BJ (cell line): Measurements from ENCODE around the gene ASPHD1. TPM values are rescaled to one million over a fixed set of nuclear protein-coding genes. Genes with fewer than 3 reads are reported as not detected.

ENCODE experiments used
- CTCF ChIA-PET: fragments of 350-600 bp; formaldehyde crosslinking; extraction: SDS; loops from one replicate; lab custom pipeline; 2021; ENCODE audit warnings: antibody characterized with exemption, inconsistent platforms; lab: Yijun Ruan, JAX
- POLR2A ChIA-PET: fragments of 300-600 bp; sonication (Branson Sonifier 250); formaldehyde crosslinking; extraction: SDS; loops from one replicate; lab custom pipeline; 2021; ENCODE audit warnings: antibody characterized with exemption; lab: Charles Lee
- DNase-seq: peaks from one replicate; pipeline ENCODE4 v3.0.0-alpha.2; 2011; ENCODE audit warnings: low read depth
- H3K27me3 ChIP-seq: 2 replicates; pipeline ENCODE4 v1.6.0; 2011; ENCODE audit warnings: low read length; ENCODE audit not compliant: control insufficient read depth, insufficient read depth
- H3K36me3 ChIP-seq: 2 replicates; pipeline ENCODE4 v1.5.1; 2011; ENCODE audit warnings: low read length; ENCODE audit not compliant: control insufficient read depth, insufficient read depth
- H3K4me3 ChIP-seq: 2 replicates; pipeline ENCODE4 v1.5.1; 2011; ENCODE audit warnings: low read depth, mild to moderate bottlenecking, control low read depth, low read length
- polyA plus RNA-seq: library from polyadenylated mRNA; depleted of rRNA; stranded (reverse); fragments of >200 nt; gene quantifications from 2 replicates; pipeline ENCODE4 v1.2.3, GENCODE V29; 2011
- TF ChIP-seq, protein P1 (sequence below): IDR thresholded peaks from 2 replicates; pipeline ENCODE4 v1.5.1; 2011; ENCODE audit warnings: low read depth, mild to moderate bottlenecking, control low read depth, inconsistent platforms, low read length, moderate library complexity; ENCODE audit not compliant: insufficient read depth

Gene ASPHD1
- polyA plus RNA-seq, 1 experiment = 6.9 TPM

DNA sequence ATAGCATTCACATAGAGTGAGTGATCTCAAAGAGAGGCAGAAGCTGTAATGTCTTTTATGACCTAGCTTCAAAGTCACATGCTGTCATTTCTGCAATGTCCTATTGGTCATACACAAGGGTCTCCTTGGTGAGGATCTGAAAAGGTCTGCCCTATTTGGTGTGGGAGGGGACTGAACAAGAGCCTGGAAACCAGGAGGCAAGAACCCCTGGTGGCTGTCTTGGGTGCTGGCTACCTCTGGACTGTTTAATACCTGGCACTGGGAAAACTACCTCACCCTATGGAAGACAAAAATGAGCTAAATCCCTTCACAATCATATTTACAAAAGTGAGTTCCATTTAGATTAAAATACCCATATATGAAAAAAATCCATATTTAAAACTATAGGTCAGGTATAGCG lies 16.7 kb downstream of the ASPHD1 start:
- Histone ChIP-seq H3K4me3 (no peak overlapping the region), H3K27me3 (no peaks in the 10 kb centered on the region), H3K36me3 (peaks cover 1% of the 10 kb centered on the region; the same call in 1 of the 2 replicates)
- ChIA-PET POLR2A (no interaction called here), CTCF (interaction anchor here (1.4 to 2.3 kb wide), 2 partner anchors 9 to 11 kb away, joined by 3 to 14 read pairs; partner anchors contain the start of gene KCTD13)
- no peak for DNase-seq
- TF ChIP-seq, protein P1, sequence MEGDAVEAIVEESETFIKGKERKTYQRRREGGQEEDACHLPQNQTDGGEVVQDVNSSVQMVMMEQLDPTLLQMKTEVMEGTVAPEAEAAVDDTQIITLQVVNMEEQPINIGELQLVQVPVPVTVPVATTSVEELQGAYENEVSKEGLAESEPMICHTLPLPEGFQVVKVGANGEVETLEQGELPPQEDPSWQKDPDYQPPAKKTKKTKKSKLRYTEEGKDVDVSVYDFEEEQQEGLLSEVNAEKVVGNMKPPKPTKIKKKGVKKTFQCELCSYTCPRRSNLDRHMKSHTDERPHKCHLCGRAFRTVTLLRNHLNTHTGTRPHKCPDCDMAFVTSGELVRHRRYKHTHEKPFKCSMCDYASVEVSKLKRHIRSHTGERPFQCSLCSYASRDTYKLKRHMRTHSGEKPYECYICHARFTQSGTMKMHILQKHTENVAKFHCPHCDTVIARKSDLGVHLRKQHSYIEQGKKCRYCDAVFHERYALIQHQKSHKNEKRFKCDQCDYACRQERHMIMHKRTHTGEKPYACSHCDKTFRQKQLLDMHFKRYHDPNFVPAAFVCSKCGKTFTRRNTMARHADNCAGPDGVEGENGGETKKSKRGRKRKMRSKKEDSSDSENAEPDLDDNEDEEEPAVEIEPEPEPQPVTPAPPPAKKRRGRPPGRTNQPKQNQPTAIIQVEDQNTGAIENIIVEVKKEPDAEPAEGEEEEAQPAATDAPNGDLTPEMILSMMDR = no peak

DNA sequence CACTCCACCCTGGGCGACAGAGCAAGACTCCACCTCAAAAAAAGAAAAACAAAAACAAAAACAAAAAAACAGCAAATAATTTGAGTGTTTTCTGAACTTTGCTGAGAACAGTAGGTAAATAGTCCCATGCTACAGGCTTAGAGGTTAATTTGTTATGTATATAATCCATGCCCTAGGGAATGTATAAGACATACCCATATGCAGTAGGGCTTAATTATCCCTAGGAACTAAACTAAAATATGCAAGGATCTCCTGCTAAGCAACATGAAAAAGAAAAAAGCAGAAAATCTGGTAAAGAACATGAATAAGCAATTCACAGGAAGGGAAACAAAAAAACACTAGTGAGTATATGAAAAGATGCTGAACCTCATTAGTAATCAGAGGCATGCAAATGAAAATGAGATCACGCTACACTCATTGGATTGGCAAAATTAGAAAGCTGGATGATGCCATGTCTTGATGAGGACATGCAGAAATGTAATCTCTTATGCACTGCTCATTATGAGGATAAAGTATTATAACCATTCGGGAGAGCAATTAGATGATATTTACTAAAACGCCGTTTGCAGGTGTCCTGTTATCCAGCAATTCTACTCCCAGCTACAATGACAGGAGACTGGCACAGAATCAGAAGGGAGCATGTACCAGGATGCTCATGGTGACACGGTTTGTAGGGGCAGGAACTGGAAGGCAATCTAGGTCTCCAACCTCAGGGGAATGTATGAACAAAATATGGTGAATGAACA lies 20.2 kb downstream of the ASPHD1 start:
- H3K36me3 ChIP-seq = no peaks in the 10 kb centered on the region; the same call in 1 of the 2 replicates
- no peak for DNase-seq
- H3K4me3 ChIP-seq = no peak overlapping the region
- TF ChIP-seq, protein P1 = no peak
- ChIA-PET POLR2A (no interaction called here), CTCF (interaction anchor here (0.6 kb wide), 1 partner anchor 228 kb away, joined by 3 read pairs; no protein-coding TSS in a partner anchor)
- H3K27me3 ChIP-seq = no peaks in the 10 kb centered on the region

DNA sequence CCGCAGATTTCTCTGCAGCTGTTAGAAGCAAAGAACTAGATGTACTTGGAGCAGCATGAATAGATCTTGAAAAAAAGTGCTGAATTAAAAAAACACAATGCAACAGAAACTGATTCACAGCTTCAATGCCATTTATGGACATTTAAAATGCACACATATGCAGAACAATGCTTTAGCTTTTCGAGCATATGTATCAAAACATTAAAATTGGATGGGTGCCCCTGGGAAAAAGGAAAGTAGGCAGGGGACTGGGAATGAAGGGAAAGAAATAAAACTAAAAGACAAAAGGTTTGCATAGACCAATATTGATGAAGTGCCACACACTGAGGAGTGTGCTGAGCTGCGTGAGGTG lies 20.7 kb downstream of the ASPHD1 start:
- no peak for DNase-seq
- no peaks in the 10 kb centered on the region; the same call in 1 of the 2 replicates for H3K36me3 ChIP-seq
- no peaks in the 10 kb centered on the region for H3K27me3 ChIP-seq
- ChIA-PET POLR2A (no interaction called here), CTCF (interaction anchor here (0.6 kb wide), 1 partner anchor 229 kb away, joined by 3 read pairs; no protein-coding TSS in a partner anchor)
- TF ChIP-seq, protein P1 = no peak
- H3K4me3 ChIP-seq = no peak overlapping the region

DNA sequence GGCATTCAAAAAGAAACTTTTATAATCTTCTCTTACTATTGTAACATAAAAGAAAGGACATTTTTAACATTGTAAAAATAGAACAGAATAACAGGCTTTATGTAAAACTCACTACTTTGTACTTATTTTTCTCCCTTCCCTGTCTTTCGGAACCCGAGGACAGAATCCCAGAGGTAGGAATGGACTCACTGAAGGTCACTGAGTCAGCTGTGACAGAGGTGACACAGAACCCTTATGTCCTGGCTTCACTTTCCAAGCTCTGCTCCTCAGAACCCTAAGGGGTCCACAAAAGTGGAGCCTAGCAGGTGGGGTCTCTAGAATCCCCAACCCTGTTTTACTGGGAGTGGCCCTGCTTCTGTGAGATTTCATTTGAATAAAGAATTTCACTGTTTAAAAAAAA lies 22.0 kb downstream of the ASPHD1 start:
- ChIA-PET CTCF (interaction anchor here (1.0 kb wide), 1 partner anchor 169 kb away, joined by 3 read pairs; the partner anchor contains the start of gene TBX6), POLR2A (no interaction called here)
- Histone ChIP-seq H3K36me3 (no peaks in the 10 kb centered on the region; the same call in 1 of the 2 replicates), H3K4me3 (no peak overlapping the region), H3K27me3 (no peaks in the 10 kb centered on the region)
- TF ChIP-seq, protein P1 = no peak
- no peak for DNase-seq

DNA sequence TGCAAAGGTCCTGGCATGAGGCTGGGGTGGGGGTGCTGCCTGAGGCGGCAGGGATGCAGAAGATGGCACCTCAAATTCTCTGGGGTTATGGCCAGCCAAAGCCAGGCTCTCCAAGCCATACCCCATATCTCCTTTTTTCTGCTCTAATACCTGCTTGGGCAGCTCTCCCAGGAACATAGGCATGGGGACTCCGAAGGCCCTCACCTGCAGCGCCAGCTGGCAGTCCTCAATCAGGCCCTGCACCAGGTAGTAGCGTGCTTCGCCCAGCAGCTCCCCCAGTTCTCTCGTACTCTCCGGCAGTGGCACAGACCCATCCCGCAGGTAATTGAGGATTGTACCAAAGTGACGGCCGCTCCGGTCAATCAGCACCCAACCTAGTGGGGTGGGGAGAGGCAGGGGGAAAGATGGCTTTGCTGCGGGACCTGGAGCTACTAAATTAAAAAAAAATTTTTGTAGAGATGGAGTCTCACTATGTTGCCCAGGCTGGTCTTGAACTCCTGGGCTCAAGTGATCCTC lies 22.8 kb downstream of the ASPHD1 start:
- CTCF ChIA-PET = interaction anchor here (1.0 to 1.1 kb wide), 2 partner anchors 13 to 168 kb away, joined by 3 read pairs; partner anchors contain the start of gene TBX6
- POLR2A ChIA-PET = no interaction called here
- DNase-seq = no peak
- Histone ChIP-seq H3K4me3 (no peak overlapping the region), H3K36me3 (no peaks in the 10 kb centered on the region; the same call in 1 of the 2 replicates), H3K27me3 (no peaks in the 10 kb centered on the region)
- TF ChIP-seq, protein P1 = no peak
